ENCODE measurements around the gene ADCY5.

Gene ADCY5

DNA sequence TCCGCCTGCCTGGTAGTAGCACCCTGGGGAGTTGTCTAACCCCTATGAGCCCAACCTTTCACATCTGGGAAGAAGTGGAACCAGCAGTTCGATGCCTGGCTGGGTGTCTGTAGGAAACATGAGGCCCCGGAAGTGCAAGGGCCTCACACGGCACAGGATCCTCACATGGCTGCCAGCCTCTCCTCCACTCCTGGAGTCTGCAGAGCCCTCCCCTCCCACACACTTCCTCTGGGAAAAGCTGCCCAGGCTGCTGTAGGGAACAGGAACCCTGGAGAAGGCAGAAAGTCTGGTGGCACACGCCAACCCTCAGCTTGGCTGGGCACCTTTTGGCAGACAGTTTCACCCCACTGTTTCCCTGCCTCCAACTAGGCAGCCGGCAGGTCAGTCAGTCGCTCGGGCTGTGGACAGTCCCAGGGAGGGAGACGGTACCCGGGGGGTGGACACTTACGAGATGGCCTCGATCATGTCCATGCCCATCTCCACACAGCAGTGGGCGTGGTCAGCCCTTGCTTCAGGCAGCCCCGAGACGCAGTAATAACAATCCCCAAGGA, 118.4 kb downstream of the ADCY5 start:
- DNase-seq (ENCODE audit: low read depth) = peak; percentile 32
- H3K4me3 ChIP-seq (replicated peaks; ENCODE audit: low read depth, low read length) = no peak overlapping the region
- TF ChIP-seq, protein P1, sequence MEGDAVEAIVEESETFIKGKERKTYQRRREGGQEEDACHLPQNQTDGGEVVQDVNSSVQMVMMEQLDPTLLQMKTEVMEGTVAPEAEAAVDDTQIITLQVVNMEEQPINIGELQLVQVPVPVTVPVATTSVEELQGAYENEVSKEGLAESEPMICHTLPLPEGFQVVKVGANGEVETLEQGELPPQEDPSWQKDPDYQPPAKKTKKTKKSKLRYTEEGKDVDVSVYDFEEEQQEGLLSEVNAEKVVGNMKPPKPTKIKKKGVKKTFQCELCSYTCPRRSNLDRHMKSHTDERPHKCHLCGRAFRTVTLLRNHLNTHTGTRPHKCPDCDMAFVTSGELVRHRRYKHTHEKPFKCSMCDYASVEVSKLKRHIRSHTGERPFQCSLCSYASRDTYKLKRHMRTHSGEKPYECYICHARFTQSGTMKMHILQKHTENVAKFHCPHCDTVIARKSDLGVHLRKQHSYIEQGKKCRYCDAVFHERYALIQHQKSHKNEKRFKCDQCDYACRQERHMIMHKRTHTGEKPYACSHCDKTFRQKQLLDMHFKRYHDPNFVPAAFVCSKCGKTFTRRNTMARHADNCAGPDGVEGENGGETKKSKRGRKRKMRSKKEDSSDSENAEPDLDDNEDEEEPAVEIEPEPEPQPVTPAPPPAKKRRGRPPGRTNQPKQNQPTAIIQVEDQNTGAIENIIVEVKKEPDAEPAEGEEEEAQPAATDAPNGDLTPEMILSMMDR (IDR thresholded peaks at IDR 0.05; ENCODE audit: low read length, missing control alignments) = no peak

DNA sequence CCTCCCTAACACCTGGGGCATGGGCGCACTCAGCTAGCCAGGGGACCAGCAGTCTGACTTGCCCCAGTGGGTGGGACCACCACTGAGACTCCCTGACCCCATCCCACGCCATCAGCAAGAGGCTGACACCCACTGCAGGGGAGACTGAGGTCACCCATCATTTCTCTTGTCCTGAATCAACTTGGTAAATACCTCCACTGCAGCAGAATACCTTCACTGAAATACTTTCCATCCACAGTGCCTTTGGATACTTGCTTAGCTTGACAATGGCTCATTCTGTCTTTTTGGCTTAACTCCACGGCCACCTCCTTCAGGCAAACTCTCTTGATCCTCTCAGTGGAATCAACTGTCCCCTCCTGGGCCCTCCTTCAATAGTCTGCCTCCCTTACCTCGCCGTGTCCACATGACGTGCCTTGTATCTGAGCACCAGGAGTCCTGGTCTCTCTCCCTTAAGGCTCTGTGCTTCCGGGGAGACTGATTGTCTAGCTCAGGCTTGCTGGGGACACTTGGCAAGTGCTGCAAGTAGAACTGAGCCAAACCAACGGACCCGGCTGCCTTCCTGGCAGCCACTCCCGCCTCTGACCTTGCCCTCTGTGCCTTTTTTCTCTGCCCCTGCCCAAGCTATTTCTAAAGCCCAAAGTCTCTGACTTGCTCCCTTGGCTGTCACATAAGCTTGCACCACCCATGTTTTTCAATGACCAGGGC, 119.1 kb downstream of the ADCY5 start:
- DNase-seq (ENCODE audit: low read depth) = no peak
- TF ChIP-seq, protein P1 (IDR thresholded peaks at IDR 0.05; ENCODE audit: low read length, missing control alignments) = no peak

DNA sequence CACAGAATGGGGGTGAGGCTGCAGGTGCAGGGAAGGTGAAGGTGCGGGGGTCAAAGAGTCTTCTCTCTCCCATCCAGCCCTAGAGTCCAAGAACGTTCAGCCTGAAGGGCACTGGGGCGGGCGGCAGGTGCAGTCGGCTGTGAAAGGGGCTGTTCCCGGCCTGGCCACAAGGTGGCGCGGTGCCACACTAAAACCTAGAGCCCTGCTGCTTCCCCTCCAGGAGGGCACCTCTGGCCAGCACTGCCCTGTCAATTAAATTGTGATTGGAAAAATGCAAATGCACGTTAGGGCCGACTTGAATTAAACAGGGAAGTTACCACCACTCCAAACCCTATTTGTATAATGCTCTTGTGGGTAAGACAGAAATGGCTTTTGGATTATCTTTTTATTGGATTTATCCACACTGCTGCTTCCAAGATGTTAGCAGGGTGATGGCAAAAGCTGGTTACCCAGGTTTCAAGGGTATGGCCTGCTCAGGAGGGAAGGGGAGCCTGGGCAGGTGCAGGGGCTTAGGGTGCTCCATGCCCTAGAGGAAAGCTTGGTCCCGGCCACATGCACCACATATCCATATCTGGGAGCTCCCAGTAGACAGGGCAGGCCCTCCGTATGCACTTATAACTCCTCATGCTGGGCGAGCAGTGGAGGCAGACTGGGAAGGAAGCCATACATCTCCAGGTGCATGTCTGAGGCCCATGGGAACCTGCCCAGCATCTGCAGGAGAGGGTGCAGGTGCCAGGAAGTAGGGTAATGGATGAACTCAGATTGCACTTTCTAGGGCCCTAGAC, 119.8 kb downstream of the ADCY5 start:
- H3K4me3 ChIP-seq (replicated peaks; ENCODE audit: low read depth, low read length) = no peak overlapping the region
- TF ChIP-seq, protein P1 (IDR thresholded peaks at IDR 0.05; ENCODE audit: low read length, missing control alignments) = peak; percentile 90
- peak; percentile 64 for DNase-seq (ENCODE audit: low read depth)

More for the DNA sequence above, 119.1 kb downstream of the ADCY5 start:
- no peak overlapping the region for H3K4me3 ChIP-seq (replicated peaks; ENCODE audit: low read depth, low read length)

DNA sequence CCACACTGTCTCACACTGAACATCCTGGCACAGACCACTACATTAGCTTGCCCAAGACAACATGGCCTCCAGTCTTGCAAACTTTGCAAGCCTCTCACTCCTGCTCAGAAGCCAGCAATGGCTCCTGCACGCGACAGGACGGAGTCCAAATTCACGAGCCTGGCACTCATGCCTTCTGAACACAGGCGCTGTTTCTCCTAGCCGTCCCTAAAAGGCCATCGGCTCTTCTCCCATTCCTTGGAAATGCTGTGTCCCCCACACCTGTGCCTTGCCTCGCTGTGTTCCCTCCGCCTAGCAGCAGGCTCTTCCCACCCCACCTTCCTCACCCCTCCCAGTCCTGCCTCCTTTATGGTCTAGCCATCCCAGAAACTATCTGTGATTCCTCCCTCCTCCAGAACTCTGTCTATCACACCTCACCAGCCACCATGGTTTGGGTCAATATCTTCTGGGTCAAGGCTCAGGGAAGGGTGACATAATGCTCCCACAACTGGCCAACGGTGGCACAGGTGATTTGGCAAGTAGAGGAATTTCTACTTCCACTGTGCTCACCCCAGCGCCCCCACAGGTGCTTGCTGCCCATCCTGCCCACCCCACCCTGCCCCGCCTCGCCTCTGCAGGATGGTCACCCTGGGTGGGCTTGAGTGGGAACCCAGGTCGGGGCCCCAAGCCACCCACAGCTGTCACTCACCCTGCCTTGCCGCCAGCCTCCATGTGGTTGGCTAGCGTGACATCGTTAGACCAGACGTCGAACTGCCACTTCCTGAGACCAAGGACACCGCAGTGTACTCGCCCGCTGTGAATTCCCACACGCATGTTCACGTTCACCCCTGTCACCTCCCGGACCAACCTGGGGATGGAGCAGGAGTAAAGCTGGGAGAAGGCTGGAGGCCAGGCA, 120.7 kb downstream of the ADCY5 start:
- TF ChIP-seq, protein P1 (IDR thresholded peaks at IDR 0.05; ENCODE audit: low read length, missing control alignments) = no peak
- no peak overlapping the region for H3K4me3 ChIP-seq (replicated peaks; ENCODE audit: low read depth, low read length)
- DNase-seq (ENCODE audit: low read depth) = no peak

GRCh38 chr3:123327480-123327879, 121.4 kb downstream of the ADCY5 start:
- H3K4me3 ChIP-seq (replicated peaks; ENCODE audit: low read depth, low read length) = no peak overlapping the region
- no peak for DNase-seq (ENCODE audit: low read depth)
- TF ChIP-seq, protein P1 (IDR thresholded peaks at IDR 0.05; ENCODE audit: low read length, missing control alignments) = no peak

DNA sequence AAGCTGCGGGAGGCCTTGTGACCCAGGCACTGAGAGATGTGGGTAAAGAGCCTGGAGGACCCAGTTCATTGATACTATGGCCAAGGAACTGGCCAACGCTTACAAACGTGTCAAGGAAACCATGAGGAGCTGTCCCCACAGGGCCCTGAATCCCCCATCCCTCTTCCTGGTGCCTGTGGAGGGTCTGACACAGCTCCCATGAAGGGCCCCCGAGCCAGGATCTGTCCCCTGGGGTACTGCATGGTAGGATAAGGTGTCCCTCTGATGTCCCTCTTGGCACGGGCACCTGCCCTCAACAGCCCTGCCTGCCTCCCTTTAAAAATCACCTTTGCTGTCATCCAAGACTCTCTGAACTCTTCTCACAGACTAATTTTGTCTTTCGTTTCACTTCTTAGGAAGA, 122.4 kb downstream of the ADCY5 start:
- H3K4me3 ChIP-seq (replicated peaks; ENCODE audit: low read depth, low read length) = no peak overlapping the region
- TF ChIP-seq, protein P1 (IDR thresholded peaks at IDR 0.05; ENCODE audit: low read length, missing control alignments) = no peak

More for the DNA sequence above, 122.4 kb downstream of the ADCY5 start:
- no peak for DNase-seq (ENCODE audit: low read depth)

Data from fibroblast of pulmonary artery (primary cell).